Left lung (tissue), 10 donors: Measurements from ENCODE around the gene KCNIP2. TPM values are rescaled to one million over a fixed set of nuclear protein-coding genes. Genes with fewer than 3 reads are reported as not detected.

Experiments
- ATAC-seq: fragments of 200-7000 bp; cut with Tn5 transposase; one replicate; pipeline ENCODE4 v1.9.1; 2020; ENCODE audit warnings: moderate library complexity
- DNase-seq, 4 donors: peaks; one replicate each; pipeline ENCODE4 v3.0.0-alpha.2; 2013 to 2020
- H3K27ac ChIP-seq, 2 donors: fragments of 200-600 bp; sonication (generic) in 1 of 2; one replicate each; pipeline versions ENCODE4 v1.5.0 to v1.8.0; 2020 to 2021
- H3K27me3 ChIP-seq, 2 donors: fragments of 200-600 bp; sonication (generic) in 1 of 2; one replicate each; pipeline versions ENCODE4 v1.5.0 to v1.8.0; 2020 to 2021
- H3K36me3 ChIP-seq, 2 donors: fragments of 200-600 bp; sonication (generic) in 1 of 2; one replicate each; pipeline versions ENCODE4 v1.5.0 to v1.8.0; 2020 to 2021
- H3K4me1 ChIP-seq, 2 donors: fragments of 200-600 bp; one replicate each; pipeline ENCODE4 v1.8.0; 2021
- H3K4me3 ChIP-seq, 2 donors: fragments of 200-600 bp; sonication (generic) in 1 of 2; one replicate each; pipeline versions ENCODE4 v1.5.0 to v1.8.0; 2020 to 2021; ENCODE audit warnings: mild to moderate bottlenecking in 1 of 2
- H3K9me3 ChIP-seq, 2 donors: fragments of 200-600 bp; sonication (generic) in 1 of 2; one replicate each; pipeline versions ENCODE4 v1.5.0 to v1.8.0; 2020 to 2021
- intact Hi-C, 2 donors: fragments of 100-400 bp; cut with DNase I; formaldehyde crosslinking; loops; one replicate each; pipeline versions ENCODE4 v1.11.2 to v1.14.2; 2022
- polyA plus RNA-seq, 6 donors: library from polyadenylated mRNA; unstranded; fragments of 120-200 nt; gene quantifications; one replicate each; pipeline ENCODE4 v1.2.1, GENCODE V29; 2013; ENCODE audit not compliant: insufficient read length in 6 of 6
- total RNA-seq, 2 donors: library from RNA; stranded (reverse); fragmentation: NEBNext Ultra II Directional; extraction: Animal tissue kit (Norgen Biotek cat#: 25700); gene quantifications; one replicate each; pipeline ENCODE4 v1.2.1, GENCODE V29; 2021
- TF ChIP-seq, protein P1 (sequence below), 2 donors: fragments of 200-600 bp; sonication (generic) in 1 of 2; IDR thresholded peaks; one replicate each; pipeline versions ENCODE4 v1.5.0 to v1.8.0; 2021; ENCODE audit warnings: antibody characterized with exemption in 2 of 2
- donor health status: DM: no; HTN: yes; CAD: no.
- donor health status: DM: no; HTN: no; CAD: no.

The KCNIP2 gene
- total and polyA plus RNA-seq, 8 donors = 2.2 to 9.0 (median 7.8) TPM

DNA sequence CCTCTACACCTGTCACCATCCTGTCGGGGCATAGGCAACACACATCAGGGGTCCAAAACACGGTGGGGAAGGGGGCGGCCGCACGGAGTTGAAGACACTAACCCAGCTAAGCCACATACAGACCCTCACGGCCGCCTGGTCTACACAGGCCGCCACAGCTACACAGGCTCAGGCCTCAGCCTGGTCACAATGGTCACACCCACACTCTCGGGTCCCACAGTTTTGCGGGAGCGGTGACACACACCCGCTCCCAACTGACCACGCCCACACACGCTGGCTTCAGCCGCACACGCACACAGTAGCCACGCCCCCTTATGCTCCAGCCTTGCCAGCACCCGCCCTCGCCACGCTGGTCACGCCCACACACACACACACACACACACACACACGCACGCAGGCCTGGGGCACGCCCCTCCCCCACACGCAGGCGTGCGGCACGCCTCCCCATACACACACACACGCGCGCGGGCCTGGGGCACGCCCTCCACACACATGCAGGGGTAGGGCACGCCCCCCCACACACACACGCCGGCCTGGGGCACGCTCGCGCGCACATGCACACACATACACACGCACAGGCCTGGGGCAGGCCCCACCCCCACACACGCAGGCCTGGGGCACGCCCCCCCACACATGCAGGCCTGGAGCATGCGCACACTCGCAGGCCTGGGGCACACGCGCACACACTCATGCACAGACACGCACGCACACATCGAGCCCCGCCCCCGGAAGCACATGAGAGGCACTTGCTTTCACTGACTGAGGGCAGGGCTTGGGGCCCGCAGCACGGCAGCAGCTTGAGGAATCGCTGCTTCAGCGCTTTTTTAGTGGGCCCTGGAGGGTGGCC, 13.1 kb downstream of the KCNIP2 start:
- Histone ChIP-seq H3K9me3 (no peaks in the 10 kb centered on the region), H3K27ac (peak overlapping the region; percentile 53 to 63), H3K27me3 (no peaks in the 10 kb centered on the region), H3K36me3 (peaks cover 0 to 9% of the 10 kb centered on the region in 2 donors), H3K4me3 (peak overlapping the region; percentile 43 to 63), H3K4me1 (peaks cover 9 to 43% of the 10 kb centered on the region in 2 donors)
- DNase-seq (peak; percentile 87 to 96 (median 93)), ATAC-seq (peak; percentile 90)
- TF ChIP-seq, protein P1, sequence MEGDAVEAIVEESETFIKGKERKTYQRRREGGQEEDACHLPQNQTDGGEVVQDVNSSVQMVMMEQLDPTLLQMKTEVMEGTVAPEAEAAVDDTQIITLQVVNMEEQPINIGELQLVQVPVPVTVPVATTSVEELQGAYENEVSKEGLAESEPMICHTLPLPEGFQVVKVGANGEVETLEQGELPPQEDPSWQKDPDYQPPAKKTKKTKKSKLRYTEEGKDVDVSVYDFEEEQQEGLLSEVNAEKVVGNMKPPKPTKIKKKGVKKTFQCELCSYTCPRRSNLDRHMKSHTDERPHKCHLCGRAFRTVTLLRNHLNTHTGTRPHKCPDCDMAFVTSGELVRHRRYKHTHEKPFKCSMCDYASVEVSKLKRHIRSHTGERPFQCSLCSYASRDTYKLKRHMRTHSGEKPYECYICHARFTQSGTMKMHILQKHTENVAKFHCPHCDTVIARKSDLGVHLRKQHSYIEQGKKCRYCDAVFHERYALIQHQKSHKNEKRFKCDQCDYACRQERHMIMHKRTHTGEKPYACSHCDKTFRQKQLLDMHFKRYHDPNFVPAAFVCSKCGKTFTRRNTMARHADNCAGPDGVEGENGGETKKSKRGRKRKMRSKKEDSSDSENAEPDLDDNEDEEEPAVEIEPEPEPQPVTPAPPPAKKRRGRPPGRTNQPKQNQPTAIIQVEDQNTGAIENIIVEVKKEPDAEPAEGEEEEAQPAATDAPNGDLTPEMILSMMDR (IDR thresholded peaks at IDR 0.05) = no peak
- intact Hi-C loops = loop anchor here in 1 of 2 donors (10.0 kb wide), 1 partner anchor 244 kb away; no protein-coding TSS in a partner anchor

DNA sequence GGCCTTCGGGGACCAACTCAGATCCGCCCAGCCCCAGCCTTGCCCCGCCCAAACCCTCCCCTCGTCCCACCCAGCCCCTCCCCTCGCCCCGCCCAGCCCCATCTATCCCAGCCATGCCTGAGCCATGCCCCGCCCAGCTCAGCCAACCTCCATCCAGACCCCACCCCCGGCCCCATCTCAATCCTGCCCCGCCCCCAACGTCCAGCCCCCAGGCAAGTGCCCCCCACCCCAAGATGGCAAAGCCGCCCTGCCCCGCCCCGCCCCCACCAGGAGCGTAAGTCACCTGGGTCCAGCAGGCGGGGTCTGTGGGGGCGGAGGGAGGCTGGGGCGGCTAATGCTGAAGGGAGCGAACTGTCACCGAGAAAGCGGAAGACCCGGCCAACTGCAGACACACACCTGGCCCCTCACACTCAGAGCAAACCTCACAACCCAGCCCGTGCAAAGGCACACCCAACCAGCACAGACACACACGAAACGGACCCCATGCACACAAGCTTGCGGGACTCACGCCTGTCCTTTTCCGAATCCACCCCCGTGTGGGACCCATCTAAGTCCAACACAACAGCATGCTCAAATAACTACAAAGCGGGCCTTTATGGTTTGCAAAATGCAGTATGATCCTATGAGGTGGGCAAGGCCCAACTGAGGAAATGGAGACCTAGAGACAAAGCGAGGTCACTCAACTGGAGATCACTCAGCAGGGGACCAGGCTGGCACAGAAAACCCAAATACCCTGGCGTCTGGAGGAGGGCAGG, 13.9 kb downstream of the KCNIP2 start:
- peak overlapping the region; percentile 53 to 63 for H3K27ac ChIP-seq
- intact Hi-C loops = loop anchor here in 1 of 2 donors (10.0 kb wide), 1 partner anchor 245 kb away; no protein-coding TSS in a partner anchor
- peaks cover 0 to 9% of the 10 kb centered on the region in 2 donors for H3K36me3 ChIP-seq
- no peaks in the 10 kb centered on the region for H3K9me3 ChIP-seq
- TF ChIP-seq, protein P1 (IDR thresholded peaks at IDR 0.05) = no peak
- peak; percentile 4 for ATAC-seq
- DNase-seq = peak in 3 of 4 donors; percentile 58 to 88 (median 71)
- peaks cover 9 to 36% of the 10 kb centered on the region in 2 donors for H3K4me1 ChIP-seq
- H3K27me3 ChIP-seq = no peaks in the 10 kb centered on the region
- H3K4me3 ChIP-seq = peak overlapping the region; percentile 43 to 63

DNA sequence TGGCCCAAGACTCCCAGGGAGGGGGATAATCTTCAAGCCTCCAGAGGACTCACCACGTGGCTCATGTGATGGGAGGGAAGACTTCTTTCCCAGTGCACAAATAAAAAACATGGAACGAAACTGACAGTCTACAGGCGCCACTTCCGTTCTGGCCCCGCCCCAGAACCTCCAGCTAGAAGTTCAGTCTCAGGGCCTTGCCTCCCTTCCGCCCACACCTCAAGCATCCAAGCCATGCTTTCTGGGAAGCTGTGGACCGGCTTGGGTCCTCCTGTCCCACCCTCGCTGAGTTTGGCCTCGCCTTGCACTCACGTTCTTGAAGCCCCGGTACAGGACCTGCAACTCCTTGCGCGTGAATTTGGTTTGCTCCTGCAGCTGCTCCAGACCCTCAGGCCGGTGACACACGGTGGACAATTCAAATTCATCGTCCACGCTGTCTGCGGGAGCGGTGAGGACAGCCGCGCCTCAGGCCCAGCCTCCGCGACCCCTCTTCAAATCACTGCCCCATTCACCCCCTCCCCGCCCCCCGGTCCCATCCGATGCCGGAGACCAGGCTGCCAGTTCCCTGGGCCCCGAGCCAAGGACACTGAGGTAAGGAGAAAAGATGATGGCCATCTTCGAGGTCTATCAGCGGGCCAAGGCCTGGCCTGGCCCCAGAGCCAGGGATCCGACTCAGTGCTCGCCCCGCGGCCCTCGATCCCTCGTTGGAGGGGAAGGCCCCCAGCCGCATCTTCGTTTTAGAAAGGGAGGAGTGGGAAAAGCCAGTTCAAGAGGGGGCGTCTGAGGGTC, 14.6 kb downstream of the KCNIP2 start:
- TF ChIP-seq, protein P1 (IDR thresholded peaks at IDR 0.05) = no peak
- Histone ChIP-seq H3K27ac (no peak overlapping the region), H3K4me3 (peak overlapping the region in 1 of 2 donors; percentile 63), H3K36me3 (peaks cover 0 to 9% of the 10 kb centered on the region in 2 donors), H3K27me3 (no peaks in the 10 kb centered on the region), H3K9me3 (no peaks in the 10 kb centered on the region), H3K4me1 (peaks cover 9 to 28% of the 10 kb centered on the region in 2 donors)
- DNase-seq = peak in 1 of 4 donors; percentile 37
- no peak for ATAC-seq
- intact Hi-C loops = no loop called here

DNA sequence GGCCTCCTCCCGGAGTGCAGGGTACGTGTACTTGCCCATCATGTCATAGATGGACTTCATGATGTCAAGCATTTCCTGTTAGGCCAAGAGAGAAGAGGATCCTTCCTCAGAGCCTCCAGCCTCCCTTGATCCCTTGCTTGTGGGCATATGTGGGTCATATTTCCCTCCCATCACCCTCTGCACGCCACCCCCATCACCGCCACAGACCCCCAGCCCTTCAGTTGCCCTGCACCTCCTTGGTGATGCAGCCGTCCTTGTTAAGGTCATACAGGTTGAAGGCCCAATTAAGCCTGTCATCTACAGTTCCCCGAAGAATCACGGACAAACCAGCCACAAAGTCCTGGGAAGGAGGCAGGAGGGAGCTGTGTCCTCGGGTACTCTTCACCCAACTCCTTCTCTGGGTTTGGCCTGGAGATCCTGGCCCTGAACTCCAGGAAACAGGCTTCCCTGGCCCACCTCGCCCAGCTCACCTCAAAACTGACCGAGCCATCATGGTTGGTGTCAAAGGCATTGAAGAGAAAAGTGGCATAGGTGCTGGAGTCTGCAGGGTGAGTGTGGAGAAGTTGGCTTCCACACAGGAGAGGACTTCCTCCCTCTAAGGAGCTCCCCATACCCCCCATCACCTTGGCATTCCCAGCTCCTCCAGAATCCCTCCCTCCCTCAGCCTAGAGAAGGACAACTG, 15.5 kb downstream of the KCNIP2 start:
- Histone ChIP-seq H3K27ac (no peak overlapping the region), H3K27me3 (no peaks in the 10 kb centered on the region), H3K9me3 (no peaks in the 10 kb centered on the region), H3K36me3 (peaks cover 0 to 9% of the 10 kb centered on the region in 2 donors), H3K4me1 (peaks cover 9 to 26% of the 10 kb centered on the region in 2 donors), H3K4me3 (no peak overlapping the region)
- TF ChIP-seq, protein P1 (IDR thresholded peaks at IDR 0.05) = no peak
- DNase-seq = peak in 1 of 4 donors; percentile 10
- ATAC-seq = no peak
- intact Hi-C loops = no loop called here
